Activated CD8-positive, alpha-beta T cell treated with anti-CD3 and anti-CD28 coated beads for 36 hours (primary cell): ENCODE results near the gene OSBPL5. TPM values are rescaled to one million over a fixed set of nuclear protein-coding genes. Genes with fewer than 3 reads are reported as not detected.

ENCODE experiments used
- ATAC-seq: fragments of 200-7000 bp; cut with Tn5 transposase; one replicate; pipeline ENCODE4 v1.10.0; 2021; ENCODE audit warnings: mild to moderate bottlenecking, moderate library complexity
- CTCF ChIA-PET: fragments of 350-600 bp; sonication (Branson Sonifier 250); formaldehyde crosslinking; loops from one replicate; lab custom pipeline; 2021; ENCODE audit warnings: antibody characterized with exemption; lab: Charles Lee
- POLR2A ChIA-PET: fragments of 350-600 bp; sonication (Branson Sonifier 250); formaldehyde crosslinking; loops from one replicate; lab custom pipeline; 2021; ENCODE audit warnings: antibody characterized with exemption; lab: Charles Lee
- DNase-seq: peaks from one replicate; pipeline ENCODE4 v3.0.0-alpha.2; 2020
- H3K27ac Mint-ChIP-seq: one replicate; pipeline ENCODE4 v1.8.0; 2021; ENCODE audit warnings: mild to moderate bottlenecking, mixed read lengths
- H3K27me3 Mint-ChIP-seq: one replicate; pipeline ENCODE4 v1.8.0; 2021; ENCODE audit warnings: mixed read lengths
- H3K36me3 Mint-ChIP-seq: one replicate; pipeline ENCODE4 v1.8.0; 2021; ENCODE audit warnings: low read depth, mixed read lengths
- H3K4me1 Mint-ChIP-seq: one replicate; pipeline ENCODE4 v1.8.0; 2021; ENCODE audit warnings: low read depth, mixed read lengths
- H3K4me3 Mint-ChIP-seq: one replicate; pipeline ENCODE4 v1.8.0; 2021; ENCODE audit warnings: mild to moderate bottlenecking, moderate library complexity, mixed read lengths
- H3K9me3 Mint-ChIP-seq: one replicate; pipeline ENCODE4 v1.8.0; 2021; ENCODE audit warnings: mixed read lengths
- intact Hi-C: fragments of 100-400 bp; cut with micrococcal nuclease; formaldehyde crosslinking; loops from one replicate; pipeline ENCODE4 v1.10.0; 2022
- total RNA-seq, 2 experiments: library from RNA; stranded (reverse); gene quantifications; one replicate each; pipeline ENCODE4 v1.2.3, GENCODE V29; 2021
- TF ChIP-seq, protein P1 (sequence below): fragments of 200-600 bp; IDR thresholded peaks from one replicate; pipeline ENCODE4 v1.8.0; 2022; ENCODE audit warnings: antibody characterized with exemption, mild to moderate bottlenecking

The OSBPL5 gene
- total RNA-seq, 2 experiments from 2014 or later, result 4.8 to 5.9 TPM

DNA sequence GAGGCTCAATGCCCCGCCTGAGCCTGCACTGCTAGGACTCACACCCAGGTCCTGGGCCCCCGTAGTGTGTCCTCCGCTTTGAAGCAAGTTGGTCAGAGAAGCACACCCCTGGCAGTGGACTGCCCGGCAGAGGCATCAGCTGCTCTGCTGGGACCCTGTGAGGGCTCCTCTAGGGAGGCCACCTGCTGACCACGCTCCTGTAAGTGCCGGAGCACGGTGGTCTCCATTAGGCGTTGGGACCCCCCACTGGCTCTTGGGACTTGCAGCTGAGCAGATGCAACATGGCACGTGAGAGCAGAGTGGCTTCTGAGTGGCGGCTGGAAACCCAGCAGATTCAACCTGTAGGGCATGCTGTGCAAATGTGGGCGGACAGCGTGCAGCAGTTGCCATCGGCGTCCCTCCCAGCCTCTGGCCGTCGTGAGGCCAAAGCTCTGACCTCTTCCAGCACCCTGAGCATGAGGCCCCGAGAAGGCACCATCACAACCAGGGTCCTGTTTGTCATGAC is 36.6 kb upstream of the OSBPL5 start:
- no peak for ATAC-seq
- TF ChIP-seq, protein P1, sequence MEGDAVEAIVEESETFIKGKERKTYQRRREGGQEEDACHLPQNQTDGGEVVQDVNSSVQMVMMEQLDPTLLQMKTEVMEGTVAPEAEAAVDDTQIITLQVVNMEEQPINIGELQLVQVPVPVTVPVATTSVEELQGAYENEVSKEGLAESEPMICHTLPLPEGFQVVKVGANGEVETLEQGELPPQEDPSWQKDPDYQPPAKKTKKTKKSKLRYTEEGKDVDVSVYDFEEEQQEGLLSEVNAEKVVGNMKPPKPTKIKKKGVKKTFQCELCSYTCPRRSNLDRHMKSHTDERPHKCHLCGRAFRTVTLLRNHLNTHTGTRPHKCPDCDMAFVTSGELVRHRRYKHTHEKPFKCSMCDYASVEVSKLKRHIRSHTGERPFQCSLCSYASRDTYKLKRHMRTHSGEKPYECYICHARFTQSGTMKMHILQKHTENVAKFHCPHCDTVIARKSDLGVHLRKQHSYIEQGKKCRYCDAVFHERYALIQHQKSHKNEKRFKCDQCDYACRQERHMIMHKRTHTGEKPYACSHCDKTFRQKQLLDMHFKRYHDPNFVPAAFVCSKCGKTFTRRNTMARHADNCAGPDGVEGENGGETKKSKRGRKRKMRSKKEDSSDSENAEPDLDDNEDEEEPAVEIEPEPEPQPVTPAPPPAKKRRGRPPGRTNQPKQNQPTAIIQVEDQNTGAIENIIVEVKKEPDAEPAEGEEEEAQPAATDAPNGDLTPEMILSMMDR, result no peak
- no peak overlapping the region for H3K4me3 Mint-ChIP-seq
- no peaks in the 10 kb centered on the region for H3K9me3 Mint-ChIP-seq
- ChIA-PET CTCF (no interaction called here), POLR2A (no interaction called here)
- H3K27me3 Mint-ChIP-seq, result peaks cover 10% of the 10 kb centered on the region
- intact Hi-C loops, result no loop called here
- no peak for DNase-seq
- no peak overlapping the region for H3K27ac Mint-ChIP-seq
- peaks cover 4% of the 10 kb centered on the region for H3K4me1 Mint-ChIP-seq
- H3K36me3 Mint-ChIP-seq, result no peaks in the 10 kb centered on the region

DNA sequence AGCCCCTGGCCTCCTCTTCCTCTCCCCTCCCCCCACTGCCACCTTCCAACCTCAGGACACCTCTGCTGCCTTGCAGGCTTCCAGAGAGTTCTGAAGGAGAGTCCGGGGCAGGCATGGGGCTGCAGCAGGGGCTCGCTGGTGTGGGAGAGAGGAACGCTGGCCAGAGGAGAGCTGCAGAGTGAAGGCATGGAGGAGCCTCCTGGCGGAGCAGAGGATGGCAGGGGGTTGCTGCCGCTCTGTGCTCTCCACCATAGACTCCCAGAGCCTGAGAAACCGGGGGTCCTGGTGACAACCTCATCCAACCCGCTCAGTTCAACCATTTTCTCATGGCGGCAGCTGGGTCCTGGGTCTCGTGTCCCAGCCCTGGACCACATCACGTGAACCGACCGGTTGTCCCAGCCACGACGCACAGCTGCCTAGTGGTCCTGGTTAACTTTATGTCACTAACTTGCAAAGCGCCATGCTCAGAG is 36.0 kb upstream of the OSBPL5 start:
- Mint-ChIP-seq H3K9me3 (no peaks in the 10 kb centered on the region), H3K4me1 (peaks cover 4% of the 10 kb centered on the region), H3K4me3 (no peak overlapping the region), H3K36me3 (no peaks in the 10 kb centered on the region), H3K27ac (no peak overlapping the region), H3K27me3 (peaks cover 10% of the 10 kb centered on the region)
- TF ChIP-seq, protein P1, result no peak
- intact Hi-C loops, result no loop called here
- POLR2A ChIA-PET, result no interaction called here
- DNase-seq, result no peak
- CTCF ChIA-PET, result no interaction called here
- ATAC-seq, result no peak

GRCh38 chr11:3200388-3201111 is 35.4 kb upstream of the OSBPL5 start:
- no peak for DNase-seq
- TF ChIP-seq, protein P1, result no peak
- POLR2A ChIA-PET, result no interaction called here
- peaks cover 10% of the 10 kb centered on the region for H3K27me3 Mint-ChIP-seq
- no peak overlapping the region for H3K4me3 Mint-ChIP-seq
- no peaks in the 10 kb centered on the region for H3K9me3 Mint-ChIP-seq
- intact Hi-C loops, result no loop called here
- no peak overlapping the region for H3K27ac Mint-ChIP-seq
- CTCF ChIA-PET, result no interaction called here
- no peak for ATAC-seq
- no peaks in the 10 kb centered on the region for H3K36me3 Mint-ChIP-seq
- peaks cover 4% of the 10 kb centered on the region for H3K4me1 Mint-ChIP-seq

- peaks cover 4% of the 10 kb centered on the region for H3K4me1 Mint-ChIP-seq
- no peak for DNase-seq
- ChIA-PET POLR2A (no interaction called here), CTCF (no interaction called here)
- H3K36me3 Mint-ChIP-seq, result no peaks in the 10 kb centered on the region
- intact Hi-C loops, result no loop called here
- TF ChIP-seq, protein P1, result no peak
- H3K27me3 Mint-ChIP-seq, result peaks cover 10% of the 10 kb centered on the region
- no peak overlapping the region for H3K27ac Mint-ChIP-seq
- no peak overlapping the region for H3K4me3 Mint-ChIP-seq
- ATAC-seq, result no peak
- H3K9me3 Mint-ChIP-seq, result no peaks in the 10 kb centered on the region
Measured at GRCh38 chr11:3199537-3200295, 34.6 kb upstream of the OSBPL5 start.

DNA sequence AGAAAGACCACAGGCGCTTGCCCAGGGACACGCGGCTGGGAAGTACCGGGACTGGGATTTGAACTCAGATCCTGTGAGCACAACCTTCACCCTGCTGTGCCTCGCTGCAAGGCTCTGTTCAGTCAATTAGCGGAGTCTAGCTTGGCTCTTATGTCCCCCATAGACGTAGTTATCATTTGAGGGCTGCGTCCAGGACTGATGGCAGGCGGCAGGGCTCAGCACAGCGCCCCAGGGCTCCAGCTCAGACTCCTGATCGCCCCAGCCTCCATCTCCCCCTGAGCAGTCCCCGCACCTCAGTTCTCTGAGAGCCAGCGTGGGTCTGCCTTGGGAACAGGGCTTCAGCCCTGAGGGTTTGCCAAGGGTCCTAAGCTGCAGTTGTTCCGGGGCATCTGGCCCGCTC is 33.7 kb upstream of the OSBPL5 start:
- CTCF ChIA-PET, result no interaction called here
- peaks cover 4% of the 10 kb centered on the region for H3K4me1 Mint-ChIP-seq
- ATAC-seq (no peak), DNase-seq (no peak)
- POLR2A ChIA-PET, result no interaction called here
- TF ChIP-seq, protein P1, result no peak
- H3K27me3 Mint-ChIP-seq, result peaks cover 10% of the 10 kb centered on the region
- intact Hi-C loops, result no loop called here
- H3K27ac Mint-ChIP-seq, result no peak overlapping the region
- no peaks in the 10 kb centered on the region for H3K36me3 Mint-ChIP-seq
- H3K4me3 Mint-ChIP-seq, result no peak overlapping the region
- H3K9me3 Mint-ChIP-seq, result no peaks in the 10 kb centered on the region
